Esophagus muscularis mucosa (tissue), 3 donors: ENCODE results near the gene HMOX1.

ENCODE experiments used
- POLR2A ChIP-seq: fragments of 450-650 bp; IDR thresholded peaks from one replicate; pipeline ENCODE4 v1.6.1; 2017; ENCODE audit warnings: antibody characterized with exemption, moderate library complexity, mild to moderate bottlenecking, low read depth
- TF ChIP-seq, protein P1 (sequence below), 3 experiments: fragments of 200-600 bp in 2 of 3; fragments of 450-650 bp in 1 of 3; sonication (generic) in 2 of 3; IDR thresholded peaks; one replicate each; pipeline ENCODE4 v1.5.1; 2017 to 2019; ENCODE audit warnings: antibody characterized with exemption in 3 of 3, mild to moderate bottlenecking in 2 of 3, moderate library complexity in 1 of 3

DNA sequence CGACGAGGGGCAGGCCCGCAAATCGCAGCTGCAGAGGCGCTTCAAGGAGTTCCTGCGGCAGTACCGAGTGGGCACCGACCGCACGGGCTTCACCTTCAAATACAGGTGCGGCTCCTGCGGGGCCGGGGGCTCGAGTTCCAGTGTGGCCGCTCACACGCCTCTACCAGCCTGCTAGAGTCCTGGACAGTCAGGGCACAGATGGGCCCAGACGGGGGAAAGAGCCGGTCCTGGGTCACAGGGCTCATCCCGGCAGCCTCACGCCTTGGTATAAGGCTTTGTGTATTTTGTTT lies 19.6 kb downstream of the HMOX1 start:
- TF ChIP-seq, protein P1, sequence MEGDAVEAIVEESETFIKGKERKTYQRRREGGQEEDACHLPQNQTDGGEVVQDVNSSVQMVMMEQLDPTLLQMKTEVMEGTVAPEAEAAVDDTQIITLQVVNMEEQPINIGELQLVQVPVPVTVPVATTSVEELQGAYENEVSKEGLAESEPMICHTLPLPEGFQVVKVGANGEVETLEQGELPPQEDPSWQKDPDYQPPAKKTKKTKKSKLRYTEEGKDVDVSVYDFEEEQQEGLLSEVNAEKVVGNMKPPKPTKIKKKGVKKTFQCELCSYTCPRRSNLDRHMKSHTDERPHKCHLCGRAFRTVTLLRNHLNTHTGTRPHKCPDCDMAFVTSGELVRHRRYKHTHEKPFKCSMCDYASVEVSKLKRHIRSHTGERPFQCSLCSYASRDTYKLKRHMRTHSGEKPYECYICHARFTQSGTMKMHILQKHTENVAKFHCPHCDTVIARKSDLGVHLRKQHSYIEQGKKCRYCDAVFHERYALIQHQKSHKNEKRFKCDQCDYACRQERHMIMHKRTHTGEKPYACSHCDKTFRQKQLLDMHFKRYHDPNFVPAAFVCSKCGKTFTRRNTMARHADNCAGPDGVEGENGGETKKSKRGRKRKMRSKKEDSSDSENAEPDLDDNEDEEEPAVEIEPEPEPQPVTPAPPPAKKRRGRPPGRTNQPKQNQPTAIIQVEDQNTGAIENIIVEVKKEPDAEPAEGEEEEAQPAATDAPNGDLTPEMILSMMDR (IDR thresholded peaks at IDR 0.05) = no peak
- no peak for TF ChIP-seq POLR2A
